Ascending aorta (tissue), 2 donors: ENCODE measurements around the gene PDE6B. TPM values are rescaled to one million over a fixed set of nuclear protein-coding genes. Genes with fewer than 3 reads are reported as not detected.
"Not testable (repeated sequence)": the region's sequence is repeated elsewhere in the genome, so short reads cannot be mapped to it uniquely, and the experiment has no call there.

ENCODE experiments used
- DNase-seq, 2 donors: peaks; one replicate each; pipeline ENCODE4 v3.0.0-alpha.2; 2019; ENCODE audit warnings: low spot score in 2 of 2
- H3K27ac ChIP-seq, 2 donors: fragments of 200-600 bp; sonication (generic); one replicate each; pipeline ENCODE4 v1.5.1; 2016 to 2017; ENCODE audit warnings: mild to moderate bottlenecking in 1 of 2
- H3K27me3 ChIP-seq: fragments of 200-600 bp; sonication (generic); one replicate; pipeline ENCODE4 v1.5.1; 2017
- H3K36me3 ChIP-seq, 2 donors: fragments of 200-600 bp; sonication (generic); one replicate each; pipeline ENCODE4 v1.5.1; 2016
- H3K4me1 ChIP-seq, 2 donors: fragments of 200-600 bp; sonication (generic); one replicate each; pipeline ENCODE4 v1.5.1; 2016 to 2017; ENCODE audit warnings: mild to moderate bottlenecking in 1 of 2
- H3K4me3 ChIP-seq, 2 donors: fragments of 200-600 bp; sonication (generic); one replicate each; pipeline ENCODE4 v1.5.1; 2016 to 2017; ENCODE audit warnings: mild to moderate bottlenecking in 1 of 2
- H3K9me3 ChIP-seq, 2 donors: fragments of 200-600 bp; sonication (generic); one replicate each; pipeline ENCODE4 v1.5.1; 2016
- CTCF ChIP-seq, 3 experiments: fragments of 200-600 bp in 2 of 3; fragments of 450-650 bp in 1 of 3; sonication (generic) in 2 of 3; IDR thresholded peaks; one replicate each; pipeline ENCODE4 v1.5.1; 2016 to 2019; ENCODE audit warnings: antibody characterized with exemption in 3 of 3, mild to moderate bottlenecking in 1 of 3, moderate library complexity in 1 of 3
- intact Hi-C: fragments of 100-400 bp; cut with DNase I; formaldehyde crosslinking; loops from one replicate; pipeline ENCODE4 v1.15.1; 2023
- total RNA-seq: library from RNA; depleted of rRNA; stranded (reverse); fragments of >200 nt; gene quantifications from one replicate; pipeline ENCODE4 v1.1.0, GENCODE V29; 2016

Gene PDE6B
- total RNA-seq, 1 donor from 2014 or later, result not detected

- intact Hi-C loops, result no loop called here
- DNase-seq, result no peak
- no peaks in the 10 kb centered on the region for H3K36me3 ChIP-seq
- H3K4me1 ChIP-seq, result no peaks in the 10 kb centered on the region
- no peak for TF ChIP-seq CTCF (IDR thresholded peaks at IDR 0.05)
- no peak overlapping the region for H3K27ac ChIP-seq
- H3K9me3 ChIP-seq, result peaks cover 0 to 17% of the 10 kb centered on the region in 2 donors
- no peak overlapping the region for H3K4me3 ChIP-seq
- no peaks in the 10 kb centered on the region for H3K27me3 ChIP-seq
These were observed 37.6 kb upstream of the PDE6B start for GRCh38 chr4:587671-588350.

GRCh38 chr4:588351-588849, 37.0 kb upstream of the PDE6B start:
- no peaks in the 10 kb centered on the region for H3K36me3 ChIP-seq
- H3K27ac ChIP-seq, result no peak overlapping the region
- peaks cover 0 to 16% of the 10 kb centered on the region in 2 donors for H3K9me3 ChIP-seq
- TF ChIP-seq CTCF (IDR thresholded peaks at IDR 0.05), result no peak
- H3K27me3 ChIP-seq, result no peaks in the 10 kb centered on the region
- H3K4me3 ChIP-seq, result no peak overlapping the region
- intact Hi-C loops, result no loop called here
- no peak for DNase-seq
- H3K4me1 ChIP-seq, result no peaks in the 10 kb centered on the region

- Histone ChIP-seq H3K27ac (no peak overlapping the region), H3K4me3 (no peak overlapping the region), H3K27me3 (no peaks in the 10 kb centered on the region), H3K36me3 (no peaks in the 10 kb centered on the region), H3K9me3 (peaks cover 0 to 6% of the 10 kb centered on the region in 2 donors), H3K4me1 (no peaks in the 10 kb centered on the region)
- no peak for DNase-seq
- no peak for TF ChIP-seq CTCF (IDR thresholded peaks at IDR 0.05)
- intact Hi-C loops, result no loop called here
These were observed 36.0 kb upstream of the PDE6B start for GRCh38 chr4:589219-589963.

GRCh38 chr4:590313-590841, 35.0 kb upstream of the PDE6B start:
- TF ChIP-seq CTCF (IDR thresholded peaks at IDR 0.05), result no peak
- peak in 1 of 2 donors; percentile 37 for DNase-seq
- no peaks in the 10 kb centered on the region for H3K36me3 ChIP-seq
- H3K27me3 ChIP-seq, result no peaks in the 10 kb centered on the region
- no peak overlapping the region for H3K4me3 ChIP-seq
- no peak overlapping the region for H3K27ac ChIP-seq
- intact Hi-C loops, result no loop called here
- H3K4me1 ChIP-seq, result no peaks in the 10 kb centered on the region
- H3K9me3 ChIP-seq, result peaks cover 0 to 3% of the 10 kb centered on the region in 2 donors

GRCh38 chr4:592178-592577, 33.2 kb upstream of the PDE6B start:
- intact Hi-C loops, H3K27me3 ChIP-seq, H3K4me3 ChIP-seq, H3K36me3 ChIP-seq, H3K4me1 ChIP-seq, H3K9me3 ChIP-seq, H3K27ac ChIP-seq: not testable (repeated sequence)
- peak in 1 of 2 donors; percentile 35 for DNase-seq
